K562 (cell line): Measurements from ENCODE around the gene MMS22L. TPM values are rescaled to one million over a fixed set of nuclear protein-coding genes. Genes with fewer than 3 reads are reported as not detected.

Experiments used
- ELF4 ChIP-seq: fragments of 450-650 bp; formaldehyde crosslinking; IDR thresholded peaks from 2 replicates; pipeline ENCODE4 v1.4.0; 2022; ENCODE audit warnings: missing genetic modification characterization
- ETV1 ChIP-seq: fragments of 450-650 bp; conservative IDR thresholded peaks from 2 replicates; pipeline ENCODE4 v1.6.1; 2016; ENCODE audit warnings: missing genetic modification characterization, control low read depth, low read depth, missing compliant biosample characterization
- GTF2E2 ChIP-seq: fragments of 200-800 bp; sonication (Bioruptor generic); IDR thresholded peaks from 2 replicates; pipeline ENCODE4 v1.6.1; 2016; ENCODE audit warnings: missing genetic modification characterization, missing compliant biosample characterization
- HCFC1 ChIP-seq: IDR thresholded peaks from 2 replicates; pipeline ENCODE4 v1.6.1; 2012; ENCODE audit warnings: low read depth, low read length, improper control_type of control experiment
- HES1 ChIP-seq: fragments of 450-650 bp; IDR thresholded peaks from 2 replicates; pipeline ENCODE4 v1.6.1; 2016; ENCODE audit warnings: low read depth, mild to moderate bottlenecking, moderate library complexity
- ILK ChIP-seq: fragments of 450-650 bp; IDR thresholded peaks from 2 replicates; pipeline ENCODE4 v1.6.1; 2016; ENCODE audit warnings: missing genetic modification characterization, low read depth, mild to moderate bottlenecking, missing compliant biosample characterization, moderate library complexity, borderline replicate concordance
- NCOA1 ChIP-seq: fragments of 450-650 bp; IDR thresholded peaks from 2 replicates; pipeline ENCODE4 v1.6.1; 2016; ENCODE audit warnings: low read depth
- PRPF4 ChIP-seq: fragments of 200-400 bp; formaldehyde crosslinking; IDR thresholded peaks from one replicate; pipeline ENCODE4 v1.6.1; 2017; ENCODE audit warnings: low read length, low read depth, mild to moderate bottlenecking; ENCODE audit not compliant: insufficient read depth, poor library complexity, severe bottlenecking
- PTBP1 ChIP-seq: fragments of 200-400 bp; formaldehyde crosslinking; IDR thresholded peaks from 2 replicates; pipeline ENCODE4 v1.6.1; 2017; ENCODE audit warnings: low read depth, low read length
- TAF9B ChIP-seq: fragments of 450-650 bp; IDR thresholded peaks from 2 replicates; pipeline ENCODE4 v1.6.1; 2018; ENCODE audit warnings: mild to moderate bottlenecking; ENCODE audit not compliant: partially characterized antibody
- TGIF2 ChIP-seq: sonication (generic); formaldehyde crosslinking; IDR thresholded peaks from 2 replicates; pipeline ENCODE4 v1.8.1; 2022; ENCODE audit warnings: mild to moderate bottlenecking, missing genetic modification reagents, moderate library complexity
- THRAP3 ChIP-seq: fragments of 450-650 bp; IDR thresholded peaks from 2 replicates; pipeline ENCODE4 v1.6.1; 2016; ENCODE audit warnings: mild to moderate bottlenecking, inconsistent platforms, borderline replicate concordance
- ZKSCAN3 ChIP-seq: fragments of 250-450 bp; sonication (Bioruptor Pico); IDR thresholded peaks from 2 replicates; pipeline ENCODE4 v1.4.0; 2020
- ZMIZ1 ChIP-seq, 2 experiments: fragments of 150-350 bp in 1 of 2; IDR thresholded peaks; 2 replicates each; pipeline ENCODE4 v1.6.1; 2012 to 2016; ENCODE audit warnings: low read depth in 2 of 2, low read length in 2 of 2, mild to moderate bottlenecking in 1 of 2, moderate library complexity in 1 of 2
- ZNF316 ChIP-seq: fragments of 450-650 bp; IDR thresholded peaks from 2 replicates; pipeline ENCODE4 v1.6.1; 2016
- ZNF431 ChIP-seq: sonication (generic); formaldehyde crosslinking; IDR thresholded peaks from 2 replicates; pipeline ENCODE4 v1.8.0; 2022; ENCODE audit warnings: mild to moderate bottlenecking, missing genetic modification reagents
- ZNF707 ChIP-seq: fragments of 250-450 bp; sonication (Bioruptor Pico); conservative IDR thresholded peaks from 2 replicates; pipeline ENCODE4 v1.8.0; 2022; ENCODE audit warnings: inconsistent platforms, mild to moderate bottlenecking, moderate library complexity
- ZZZ3 ChIP-seq: fragments of 450-650 bp; IDR thresholded peaks from 2 replicates; pipeline ENCODE4 v1.6.1; 2016; ENCODE audit warnings: antibody characterized with exemption, mild to moderate bottlenecking, moderate library complexity
- polyA plus RNA-seq, 8 experiments: library from polyadenylated mRNA; depleted of rRNA in 4 of 8; stranded (reverse) in 5 of 8; unstranded in 3 of 8; fragments of >200 nt; fragmentation: Nextera tagmentation in 2 of 8; fragmentation: Illumina TruSeq in 1 of 8; extraction: Ambion mirVana in 2 of 8; extraction: Trizol in 1 of 8; gene quantifications; 2 replicates each; pipeline versions ENCODE4 v1.2.1 to v1.2.3, GENCODE V29; 2011 to 2014; ENCODE audit warnings: inconsistent platforms in 1 of 8, missing spikeins in 1 of 8
- total RNA-seq, 7 experiments: library from RNA; depleted of rRNA in 6 of 7; stranded (reverse); fragments of >200 nt in 6 of 7; fragmentation: Illumina TruSeq in 2 of 7; extraction: Trizol in 2 of 7; gene quantifications; 2 replicates each; pipeline versions ENCODE4 v1.2.1 to v1.2.3, GENCODE V29; 2011 to 2021; ENCODE audit warnings: low replicate concordance in 1 of 7
- TF ChIP-seq, protein P1 (sequence below), 3 experiments: IDR thresholded peaks in 2 of 3; conservative IDR thresholded peaks in 1 of 3; 2 replicates each; pipeline ENCODE4 v1.5.1; 2011 to 2012; ENCODE audit warnings: low read length in 3 of 3, mild to moderate bottlenecking in 3 of 3, control low read depth in 2 of 3, improper control_type of control experiment in 1 of 3, inconsistent platforms in 1 of 3, low read depth in 1 of 3, mixed read lengths in 1 of 3, moderate library complexity in 1 of 3; ENCODE audit not compliant: insufficient read depth in 2 of 3
- TF ChIP-seq, protein P2 (sequence below): fragments of 250-450 bp; sonication (Bioruptor Pico); IDR thresholded peaks from 2 replicates; pipeline ENCODE4 v1.8.0; 2022; ENCODE audit warnings: inconsistent platforms, mild to moderate bottlenecking, moderate library complexity, borderline replicate concordance
- TF ChIP-seq, protein P3 (sequence below): sonication (generic); formaldehyde crosslinking; IDR thresholded peaks from 2 replicates; pipeline ENCODE4 v1.8.0; 2022; ENCODE audit warnings: mild to moderate bottlenecking, missing genetic modification reagents

MMS22L gene
- total and polyA plus RNA-seq, 9 of the 15 experiments (the other 6 are each of a cell fraction or from before 2014, with no cell fraction given): 13.0 to 59.5 (median 26.9) TPM

- TF ChIP-seq GTF2E2 (no peak), ELF4 (no peak), ZKSCAN3 (CRISPR knock-in tag) (no peak), ZNF316 (no peak), ILK (no peak), THRAP3 (no peak), ZNF707 (CRISPR knock-in tag) (no peak), ZZZ3 (no peak), HES1 (no peak), HCFC1 (no peak), TAF9B (no peak), PRPF4 (no peak), PTBP1 (no peak), NCOA1 (0 out of 2 replicates have a peak, but pooled peaks have one; percentile 18), ZMIZ1 (IDR thresholded peaks at IDR 0.05; ENCODE audit: low read depth in 2 of 2, low read length in 2 of 2) (no peak), ETV1 (tag) (no peak), TGIF2 (CRISPR knock-in tag) (no peak), ZNF431 (CRISPR knock-in tag) (no peak)
- TF ChIP-seq, protein P1, sequence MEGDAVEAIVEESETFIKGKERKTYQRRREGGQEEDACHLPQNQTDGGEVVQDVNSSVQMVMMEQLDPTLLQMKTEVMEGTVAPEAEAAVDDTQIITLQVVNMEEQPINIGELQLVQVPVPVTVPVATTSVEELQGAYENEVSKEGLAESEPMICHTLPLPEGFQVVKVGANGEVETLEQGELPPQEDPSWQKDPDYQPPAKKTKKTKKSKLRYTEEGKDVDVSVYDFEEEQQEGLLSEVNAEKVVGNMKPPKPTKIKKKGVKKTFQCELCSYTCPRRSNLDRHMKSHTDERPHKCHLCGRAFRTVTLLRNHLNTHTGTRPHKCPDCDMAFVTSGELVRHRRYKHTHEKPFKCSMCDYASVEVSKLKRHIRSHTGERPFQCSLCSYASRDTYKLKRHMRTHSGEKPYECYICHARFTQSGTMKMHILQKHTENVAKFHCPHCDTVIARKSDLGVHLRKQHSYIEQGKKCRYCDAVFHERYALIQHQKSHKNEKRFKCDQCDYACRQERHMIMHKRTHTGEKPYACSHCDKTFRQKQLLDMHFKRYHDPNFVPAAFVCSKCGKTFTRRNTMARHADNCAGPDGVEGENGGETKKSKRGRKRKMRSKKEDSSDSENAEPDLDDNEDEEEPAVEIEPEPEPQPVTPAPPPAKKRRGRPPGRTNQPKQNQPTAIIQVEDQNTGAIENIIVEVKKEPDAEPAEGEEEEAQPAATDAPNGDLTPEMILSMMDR (IDR thresholded peaks at IDR 0.05 in 2 of 3, conservative IDR thresholded peaks at IDR 0.05 in 1 of 3; ENCODE audit: insufficient read depth in 2 of 3, low read depth in 1 of 3, low read length in 3 of 3): peak; percentile 56 to 78 (median 64)
- TF ChIP-seq, protein P2, sequence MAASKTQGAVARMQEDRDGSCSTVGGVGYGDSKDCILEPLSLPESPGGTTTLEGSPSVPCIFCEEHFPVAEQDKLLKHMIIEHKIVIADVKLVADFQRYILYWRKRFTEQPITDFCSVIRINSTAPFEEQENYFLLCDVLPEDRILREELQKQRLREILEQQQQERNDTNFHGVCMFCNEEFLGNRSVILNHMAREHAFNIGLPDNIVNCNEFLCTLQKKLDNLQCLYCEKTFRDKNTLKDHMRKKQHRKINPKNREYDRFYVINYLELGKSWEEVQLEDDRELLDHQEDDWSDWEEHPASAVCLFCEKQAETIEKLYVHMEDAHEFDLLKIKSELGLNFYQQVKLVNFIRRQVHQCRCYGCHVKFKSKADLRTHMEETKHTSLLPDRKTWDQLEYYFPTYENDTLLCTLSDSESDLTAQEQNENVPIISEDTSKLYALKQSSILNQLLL (CRISPR knock-in tag): no peak
- TF ChIP-seq, protein P3, sequence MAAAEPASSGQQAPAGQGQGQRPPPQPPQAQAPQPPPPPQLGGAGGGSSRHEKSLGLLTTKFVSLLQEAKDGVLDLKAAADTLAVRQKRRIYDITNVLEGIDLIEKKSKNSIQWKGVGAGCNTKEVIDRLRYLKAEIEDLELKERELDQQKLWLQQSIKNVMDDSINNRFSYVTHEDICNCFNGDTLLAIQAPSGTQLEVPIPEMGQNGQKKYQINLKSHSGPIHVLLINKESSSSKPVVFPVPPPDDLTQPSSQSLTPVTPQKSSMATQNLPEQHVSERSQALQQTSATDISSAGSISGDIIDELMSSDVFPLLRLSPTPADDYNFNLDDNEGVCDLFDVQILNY (CRISPR knock-in tag): no peak
Observed at GRCh38 chr6:97215157-97215769, 67.8 kb downstream of the MMS22L start (continued).
